GM10847 (cell line): ENCODE results near the gene GAP43.

ENCODE experiments used
- POLR2A ChIP-seq: IDR thresholded peaks from 2 replicates; pipeline ENCODE4 v1.6.1; 2011; ENCODE audit not compliant: insufficient read length; ENCODE audit errors: extremely low read depth

Gene GAP43

GRCh38 chr3:115728013-115728412 is 104.7 kb downstream of the GAP43 start:
- TF ChIP-seq POLR2A = no peak

GRCh38 chr3:115741650-115742049 is 118.3 kb downstream of the GAP43 start:
- TF ChIP-seq POLR2A = no peak

DNA sequence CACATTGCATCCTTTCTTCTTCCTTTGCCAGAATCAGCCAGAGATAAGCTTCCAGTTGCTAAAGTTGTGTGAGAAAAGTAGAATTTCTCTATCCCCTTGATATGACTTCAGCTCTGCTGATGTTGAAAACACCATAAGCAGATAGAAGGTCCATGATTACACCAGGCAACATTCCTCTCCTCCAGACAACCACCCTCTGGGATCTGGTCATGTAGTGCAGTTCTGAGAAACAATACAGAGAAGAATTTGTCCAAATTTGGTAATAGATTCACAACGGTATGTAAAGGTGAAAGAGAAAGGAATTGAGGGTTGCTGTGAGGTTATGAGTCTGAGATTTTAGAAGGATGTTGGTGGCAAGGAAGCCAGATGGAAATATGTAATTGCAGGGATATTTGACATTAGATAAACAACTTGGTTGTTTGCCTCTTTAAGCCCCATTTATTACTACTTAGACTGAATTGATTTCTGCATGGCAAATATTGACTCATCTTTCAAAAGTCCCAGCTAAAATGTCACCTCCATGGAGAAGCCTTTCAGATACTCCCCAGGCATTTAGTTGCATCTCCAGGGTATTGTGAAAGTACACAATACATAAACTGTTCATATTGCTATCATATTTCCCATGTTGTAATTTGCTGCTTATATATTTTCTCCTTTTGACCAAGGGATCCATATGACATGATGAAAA is 134.9 kb downstream of the GAP43 start:
- TF ChIP-seq POLR2A = no peak

- TF ChIP-seq POLR2A = no peak
These were observed 137.4 kb downstream of the GAP43 start for GRCh38 chr3:115760716-115761115.

DNA sequence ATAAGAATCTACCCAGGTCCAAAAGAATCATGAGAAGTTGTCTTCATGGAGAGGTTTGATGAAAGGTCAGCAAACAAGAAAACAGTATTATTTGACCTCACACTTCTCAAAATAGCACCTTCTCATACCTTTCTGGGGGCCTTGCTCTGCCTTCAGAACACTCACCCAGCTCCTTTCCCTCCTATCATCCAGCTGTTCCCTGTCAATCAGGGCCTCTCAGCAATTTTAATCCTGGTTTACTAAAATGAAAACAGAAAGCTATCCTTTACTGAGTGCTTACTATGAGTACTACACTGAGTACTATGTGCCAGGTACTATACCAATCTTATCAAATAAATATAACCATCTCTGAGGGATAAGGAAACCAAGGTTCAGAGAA is 138.6 kb downstream of the GAP43 start:
- no peak for TF ChIP-seq POLR2A

GRCh38 chr3:115766587-115767482 is 143.5 kb downstream of the GAP43 start:
- TF ChIP-seq POLR2A = no peak

DNA sequence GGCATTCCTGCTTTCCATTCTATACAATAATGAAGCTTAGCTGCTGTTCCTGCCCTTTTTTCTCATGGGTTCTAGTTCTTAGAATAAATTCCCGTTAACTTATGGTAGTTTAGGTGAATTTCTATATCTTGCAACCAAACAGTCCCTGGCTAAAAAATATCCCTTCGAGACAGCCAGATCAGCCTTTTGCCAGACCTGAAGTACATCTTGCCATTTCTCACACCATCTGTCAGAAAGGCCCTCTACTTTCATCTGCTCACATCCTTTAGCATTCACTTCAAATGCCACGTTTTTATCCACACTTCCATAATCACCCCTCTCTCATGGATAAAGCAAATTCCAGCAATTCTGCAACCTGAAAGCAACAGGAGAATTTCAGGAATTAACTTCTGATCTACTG is 145.4 kb downstream of the GAP43 start:
- no peak for TF ChIP-seq POLR2A
